HG03103 (cell line): ENCODE measurements around the gene IFITM2.
"Not testable (repeated sequence)": the region's sequence is repeated elsewhere in the genome, so short reads cannot be mapped to it uniquely, and the experiment has no call there.

Source experiments
- ATAC-seq: cut with Tn5 transposase; IDR thresholded peaks from one replicate; pipeline ENCODE4 v1.9.1; 2021; ENCODE audit warnings: low read depth; ENCODE audit not compliant: unreplicated experiment

Gene IFITM2

DNA sequence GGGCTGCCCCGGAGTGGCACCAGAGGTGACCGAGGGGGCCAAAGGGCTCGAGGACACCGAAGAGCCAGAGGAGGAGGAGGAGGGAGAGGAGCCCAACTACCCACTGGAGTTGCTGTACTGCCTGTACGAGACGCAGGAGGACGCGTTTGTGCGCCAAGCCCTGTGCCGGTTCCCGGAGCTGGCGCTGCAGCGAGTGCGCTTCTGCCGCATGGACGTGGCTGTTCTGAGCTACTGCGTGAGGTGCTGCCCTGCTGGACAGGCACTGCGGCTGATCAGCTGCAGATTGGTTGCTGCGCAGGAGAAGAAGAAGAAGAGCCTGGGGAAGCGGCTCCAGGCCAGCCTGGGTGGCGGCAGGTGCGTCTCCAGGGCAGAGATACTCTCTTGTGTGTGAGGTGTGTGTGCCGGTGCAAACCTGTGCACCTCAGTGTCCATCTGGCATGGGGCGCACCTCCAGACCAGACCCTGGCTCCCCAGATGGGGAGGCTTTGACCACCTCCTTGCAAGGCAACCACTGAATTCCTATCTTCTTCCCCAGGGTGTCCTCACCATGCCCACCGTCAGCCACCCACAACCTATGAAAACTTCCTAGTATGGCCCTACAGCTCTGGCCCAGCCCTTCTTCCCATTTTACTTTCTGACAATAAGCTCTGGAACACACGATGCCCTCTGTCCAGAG, 26.0 kb upstream of the IFITM2 start:
- ATAC-seq = no peak

DNA sequence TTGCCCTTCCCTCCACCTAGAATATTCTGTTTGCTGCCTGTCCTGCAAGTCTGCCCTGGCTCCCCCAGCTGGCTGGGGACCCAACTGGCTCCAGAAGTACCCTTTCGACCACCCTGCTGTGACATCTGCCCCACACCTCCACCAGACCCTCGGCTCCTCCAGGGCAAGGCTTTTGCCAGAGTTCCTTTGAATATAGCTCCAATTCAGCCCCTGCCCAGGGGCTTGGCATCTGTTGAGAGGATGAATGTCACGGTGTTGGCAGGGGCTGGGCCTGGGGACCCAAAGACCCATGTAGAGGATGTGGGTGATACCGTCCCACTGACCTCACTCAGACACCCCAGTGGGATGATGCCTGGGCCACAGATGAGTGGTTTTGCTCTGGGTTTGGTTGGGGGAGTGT, 25.4 kb upstream of the IFITM2 start:
- ATAC-seq = no peak

DNA sequence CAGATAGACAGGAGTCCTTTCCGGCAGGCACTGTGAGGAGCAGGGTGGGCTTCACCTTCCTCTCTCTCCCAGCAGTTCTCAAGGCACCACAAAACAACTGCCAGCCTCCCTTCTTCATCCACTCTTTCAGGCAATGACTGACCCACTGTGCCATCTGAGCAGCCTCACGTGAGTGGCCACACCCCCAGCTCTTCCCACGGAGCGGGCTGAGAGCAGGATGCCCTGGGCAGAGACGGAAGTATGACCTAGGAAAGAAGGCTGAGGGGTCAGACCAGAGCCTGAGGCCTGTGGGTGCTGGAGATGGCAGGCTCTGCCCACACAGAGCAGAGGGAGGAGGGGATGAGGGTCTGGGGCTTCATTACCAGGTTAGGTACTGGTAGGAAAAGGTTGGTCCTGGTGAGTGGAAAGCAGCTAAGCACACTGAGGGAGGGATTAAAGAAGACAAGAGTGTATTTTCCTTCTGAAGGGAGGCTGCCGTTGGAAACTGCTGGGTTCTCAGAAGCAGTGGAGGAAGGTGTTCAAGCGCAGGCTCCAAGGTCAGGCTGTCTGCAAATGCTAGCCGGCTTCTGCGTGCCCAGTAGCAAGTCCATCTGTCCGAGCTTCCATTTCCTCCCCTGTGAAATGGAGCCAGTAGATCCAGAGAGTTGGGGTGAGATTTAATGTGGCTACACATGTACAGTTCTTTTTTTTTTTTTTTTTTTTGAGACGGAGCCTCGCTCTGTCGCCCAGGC, 24.8 kb upstream of the IFITM2 start:
- ATAC-seq = no peak

DNA sequence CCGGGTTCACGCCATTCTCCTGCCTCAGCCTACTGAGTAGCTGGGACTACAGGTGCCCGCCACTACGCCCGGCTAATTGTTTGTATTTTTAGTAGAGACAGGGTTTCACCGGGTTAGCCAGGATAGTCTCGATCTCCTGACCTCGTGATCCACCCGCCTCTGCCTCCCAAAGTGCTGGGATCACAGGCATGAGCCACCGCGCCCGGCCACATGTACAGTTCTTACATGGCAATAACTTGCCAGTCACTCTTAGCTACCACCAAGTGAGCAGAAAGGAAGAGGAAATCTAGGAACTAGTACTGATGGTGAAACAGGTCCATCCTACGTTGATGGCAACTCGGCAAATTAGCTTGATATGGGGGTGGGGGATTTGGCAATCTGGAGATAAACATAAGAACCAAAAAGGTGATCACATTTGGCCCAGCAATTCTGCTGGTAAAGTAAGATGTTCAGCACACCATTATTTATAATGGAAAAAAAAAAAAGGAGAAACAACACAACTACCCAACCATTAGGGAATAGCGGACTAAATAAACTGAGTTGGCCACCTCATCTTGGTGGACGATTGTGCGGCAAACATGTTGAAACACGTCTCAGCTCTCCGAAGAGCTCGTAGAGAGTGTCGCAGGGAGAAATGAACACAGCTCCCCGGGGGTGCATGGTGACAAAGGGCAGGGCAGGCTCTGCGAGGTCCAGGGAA, 24.1 kb upstream of the IFITM2 start:
- no peak for ATAC-seq

DNA sequence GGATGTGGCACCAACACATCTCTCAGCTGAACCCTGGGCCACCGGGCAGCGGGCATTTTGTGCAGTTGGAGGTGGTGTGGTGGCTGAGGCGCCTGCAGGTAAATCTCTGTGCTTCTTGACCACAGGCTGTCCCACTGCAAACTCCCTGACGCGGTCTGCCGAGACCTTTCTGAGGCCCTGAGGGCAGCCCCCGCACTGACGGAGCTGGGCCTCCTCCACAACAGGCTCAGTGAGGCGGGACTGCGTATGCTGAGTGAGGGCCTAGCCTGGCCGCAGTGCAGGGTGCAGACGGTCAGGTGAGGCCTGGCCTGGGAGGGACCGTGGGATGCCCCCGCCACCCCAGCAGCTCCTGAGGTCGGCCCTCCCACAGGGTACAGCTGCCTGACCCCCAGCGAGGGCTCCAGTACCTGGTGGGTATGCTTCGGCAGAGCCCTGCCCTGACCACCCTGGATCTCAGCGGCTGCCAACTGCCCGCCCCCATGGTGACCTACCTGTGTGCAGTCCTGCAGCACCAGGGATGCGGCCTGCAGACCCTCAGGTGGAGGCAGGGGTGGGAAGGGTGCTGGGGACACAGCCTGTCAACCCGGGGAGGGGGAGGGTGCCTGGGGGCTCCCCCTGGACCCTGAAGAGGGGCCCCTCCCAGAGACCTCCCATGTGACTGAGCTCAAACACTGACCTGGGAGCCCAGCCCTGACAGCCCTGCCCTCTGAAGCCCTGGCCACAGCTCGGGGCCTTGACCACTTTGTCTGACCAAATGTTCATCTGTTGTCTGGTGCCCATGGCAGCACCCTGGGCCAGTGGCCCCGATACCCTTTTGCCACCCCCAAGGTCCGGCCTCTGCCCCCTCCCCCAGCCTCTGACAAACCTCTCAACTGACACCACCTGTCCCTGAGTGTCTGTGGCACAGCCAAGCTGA, 23.3 kb upstream of the IFITM2 start:
- no peak for ATAC-seq

DNA sequence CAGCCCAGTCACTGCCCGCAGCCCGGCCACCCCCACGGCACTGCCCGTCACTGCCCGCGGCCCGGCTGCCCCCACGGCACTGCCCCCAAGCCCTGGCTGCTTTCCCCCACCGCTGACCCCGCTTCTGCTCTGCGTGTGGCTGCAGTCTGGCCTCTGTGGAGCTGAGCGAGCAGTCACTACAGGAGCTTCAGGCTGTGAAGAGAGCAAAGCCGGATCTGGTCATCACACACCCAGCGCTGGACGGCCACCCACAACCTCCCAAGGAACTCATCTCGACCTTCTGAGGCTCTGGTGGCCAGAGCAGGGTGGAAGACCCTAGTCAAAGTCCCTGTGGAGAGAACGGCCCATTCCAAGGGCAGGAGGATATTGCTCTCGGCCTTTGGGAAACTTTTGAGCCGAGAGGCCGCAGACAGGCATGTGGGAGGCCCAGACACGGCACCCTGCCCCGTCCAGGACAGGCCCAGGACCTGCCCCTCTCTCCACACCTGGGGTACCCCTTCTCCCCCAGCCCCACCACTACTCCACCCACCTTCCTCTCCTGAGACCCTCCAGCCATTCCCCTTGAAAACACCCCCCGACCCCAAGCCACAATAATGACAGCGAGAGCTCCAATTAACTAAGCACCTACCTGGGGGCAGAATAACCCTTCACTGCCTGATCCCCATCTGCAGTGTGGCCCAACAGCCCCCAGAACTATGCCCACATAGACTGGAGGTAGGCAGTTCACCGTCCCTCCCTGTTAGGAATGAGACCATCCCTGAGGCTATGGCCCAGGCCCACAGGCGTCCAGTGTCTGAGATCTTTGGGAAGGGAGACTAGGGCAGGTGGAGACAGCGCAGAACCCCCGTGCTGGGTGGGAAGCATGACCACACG, 22.4 kb upstream of the IFITM2 start:
- no peak for ATAC-seq

DNA sequence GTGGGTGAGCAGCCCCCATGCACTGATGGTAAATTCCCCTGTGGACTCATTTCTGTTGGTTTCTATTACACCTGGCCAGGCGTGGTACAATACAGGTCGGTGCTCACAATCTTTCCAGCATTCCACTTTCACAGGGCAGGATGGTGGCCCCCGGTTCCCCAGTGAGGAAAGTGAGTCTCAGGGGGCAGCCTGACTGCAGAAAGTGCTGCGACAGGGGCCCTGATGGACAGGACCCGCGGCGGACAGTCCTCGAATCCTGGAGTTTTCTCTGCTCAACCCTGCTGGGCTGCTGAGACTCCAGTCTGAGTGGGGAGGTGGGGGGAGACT, 21.8 kb upstream of the IFITM2 start:
- no peak for ATAC-seq

DNA sequence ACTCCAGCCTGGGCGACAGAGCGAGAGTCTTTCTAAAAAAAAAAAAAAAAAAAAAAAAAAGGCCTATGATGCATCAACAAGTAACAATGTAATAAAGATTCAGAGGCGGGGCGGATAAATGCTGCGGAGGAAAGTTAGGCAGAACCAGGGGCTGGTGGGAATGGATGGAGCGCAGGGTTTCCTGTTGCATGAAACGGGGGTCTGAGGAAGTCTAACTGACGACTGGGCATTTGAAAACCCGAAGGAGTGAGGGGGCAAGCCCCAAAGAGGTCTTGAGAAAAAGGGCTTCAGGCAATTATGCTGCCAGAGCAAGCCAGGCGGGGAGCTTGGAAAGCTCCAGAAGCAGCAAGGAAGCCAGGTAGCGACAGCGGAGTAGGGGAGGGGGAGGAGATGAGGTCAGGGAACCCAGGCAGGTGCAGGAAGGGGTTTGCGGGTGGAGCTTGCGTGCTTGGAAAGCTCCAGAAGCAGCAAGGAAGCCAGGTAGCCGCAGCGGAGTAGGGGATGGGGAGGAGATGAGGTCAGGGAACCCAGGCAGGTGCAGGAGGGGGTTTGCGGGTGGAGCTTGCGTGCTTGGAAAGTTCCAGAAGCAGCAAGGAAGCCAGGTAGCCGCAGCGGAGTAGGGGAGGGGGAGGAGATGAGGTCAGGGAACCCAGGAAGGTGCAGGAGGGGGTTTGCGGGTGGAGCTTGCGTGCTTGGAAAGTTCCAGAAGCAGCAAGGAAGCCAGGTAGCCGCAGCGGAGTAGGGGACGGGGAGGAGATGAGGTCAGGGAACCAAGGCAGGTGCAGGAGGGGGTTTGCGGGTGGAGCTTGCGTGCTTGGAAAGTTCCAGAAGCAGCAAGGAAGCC, 20.4 kb upstream of the IFITM2 start:
- ATAC-seq = not testable (repeated sequence)

DNA sequence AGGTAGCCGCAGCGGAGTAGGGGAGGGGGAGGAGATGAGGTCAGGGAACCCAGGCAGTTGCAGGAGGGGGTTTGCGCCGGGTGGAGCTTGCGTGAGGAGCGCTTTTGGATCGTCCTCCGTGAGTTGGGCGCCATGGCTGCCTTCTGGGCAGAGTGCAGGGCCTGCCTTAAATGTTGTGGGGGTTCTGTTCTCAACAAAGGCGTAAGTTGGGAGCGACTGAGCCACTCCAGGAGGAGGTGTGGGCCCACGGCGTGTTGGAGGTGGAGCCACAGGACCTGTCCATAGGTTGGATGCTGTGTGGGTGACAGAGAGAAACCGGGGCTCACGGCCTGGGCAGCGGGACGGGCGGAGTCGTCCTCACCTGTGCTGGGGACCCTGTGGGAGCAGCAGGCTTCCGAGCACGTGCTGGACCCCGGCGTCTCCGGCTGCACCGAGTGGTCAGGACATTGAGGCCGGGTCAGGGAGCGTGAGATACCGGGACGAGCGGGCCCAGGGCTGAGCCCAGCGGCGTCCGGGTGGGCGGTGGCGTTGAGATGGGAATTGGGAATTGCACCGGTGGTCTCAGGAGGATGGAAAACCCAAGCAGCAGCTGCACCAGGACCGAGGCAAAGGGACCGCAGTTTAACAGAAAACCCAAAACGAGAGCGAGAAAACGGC, 19.7 kb upstream of the IFITM2 start:
- ATAC-seq = no peak

DNA sequence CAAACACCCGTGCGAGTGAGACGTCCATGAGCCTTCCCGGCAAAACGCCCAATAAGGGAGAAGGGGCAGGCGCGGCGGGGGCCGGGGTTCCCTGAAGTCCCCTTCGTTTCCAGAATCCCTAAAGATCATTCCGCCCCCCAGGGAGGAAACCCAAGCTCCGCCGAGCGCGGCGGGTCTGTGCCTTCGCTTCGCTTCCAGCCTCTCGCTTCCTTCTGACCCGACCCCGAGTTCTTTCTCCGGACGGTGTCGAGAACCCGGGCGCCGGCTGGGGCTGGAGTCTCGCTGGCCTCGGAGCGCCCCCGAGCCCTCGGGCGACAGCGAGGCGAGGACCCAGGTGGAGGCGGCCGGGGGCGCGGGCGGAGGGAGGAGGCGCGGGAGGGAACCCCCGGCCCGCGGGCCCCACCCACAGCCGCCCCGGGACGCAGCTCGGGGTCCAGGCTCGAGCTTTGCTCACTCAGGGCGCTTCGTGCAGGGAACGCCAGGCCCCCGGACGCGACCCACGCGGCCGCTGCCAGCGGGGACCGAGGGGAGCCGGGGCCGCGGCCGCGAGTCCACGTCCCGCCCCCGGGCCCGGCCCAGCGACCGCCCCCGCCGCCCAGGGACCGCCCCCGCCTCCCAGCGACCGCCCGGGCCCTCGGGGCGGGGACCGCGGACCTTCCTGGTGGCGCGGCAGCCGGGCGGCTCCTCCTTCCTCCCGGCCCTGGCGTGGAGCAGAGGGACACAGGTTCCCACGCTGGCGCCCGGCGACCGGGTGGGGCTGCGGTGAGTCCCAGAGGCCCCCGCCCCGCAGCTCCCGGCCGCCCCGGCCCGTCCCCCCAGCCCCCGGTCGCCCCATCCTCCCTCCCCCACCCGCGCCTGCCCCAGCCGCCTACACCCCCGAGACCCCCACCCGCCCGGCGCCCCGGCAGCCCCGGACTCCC, 18.9 kb upstream of the IFITM2 start, which contains the start of gene PGGHG:
TSS of gene PGGHG (plus strand) at position 649 of the 920 bp plus-strand sequence. CDS start 691 bp downstream, outside the sequence.
- peak; percentile 65 for ATAC-seq

DNA sequence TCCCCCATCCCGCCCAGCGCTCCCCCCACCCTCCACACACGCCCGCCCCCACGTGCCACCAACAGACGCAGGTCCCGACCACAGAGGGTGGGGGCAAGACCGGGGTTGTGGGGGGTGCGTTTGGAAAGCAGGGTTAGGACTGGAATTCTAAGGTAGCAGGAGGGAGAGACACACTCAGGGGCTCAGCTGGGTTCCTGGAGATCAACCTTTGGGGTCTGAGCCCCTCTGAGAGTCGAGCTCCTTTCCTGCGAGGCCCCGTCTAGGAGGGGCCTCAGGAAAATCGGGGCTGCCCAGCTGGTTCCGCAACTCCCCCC, 18.3 kb upstream of the IFITM2 start:
- no peak for ATAC-seq

DNA sequence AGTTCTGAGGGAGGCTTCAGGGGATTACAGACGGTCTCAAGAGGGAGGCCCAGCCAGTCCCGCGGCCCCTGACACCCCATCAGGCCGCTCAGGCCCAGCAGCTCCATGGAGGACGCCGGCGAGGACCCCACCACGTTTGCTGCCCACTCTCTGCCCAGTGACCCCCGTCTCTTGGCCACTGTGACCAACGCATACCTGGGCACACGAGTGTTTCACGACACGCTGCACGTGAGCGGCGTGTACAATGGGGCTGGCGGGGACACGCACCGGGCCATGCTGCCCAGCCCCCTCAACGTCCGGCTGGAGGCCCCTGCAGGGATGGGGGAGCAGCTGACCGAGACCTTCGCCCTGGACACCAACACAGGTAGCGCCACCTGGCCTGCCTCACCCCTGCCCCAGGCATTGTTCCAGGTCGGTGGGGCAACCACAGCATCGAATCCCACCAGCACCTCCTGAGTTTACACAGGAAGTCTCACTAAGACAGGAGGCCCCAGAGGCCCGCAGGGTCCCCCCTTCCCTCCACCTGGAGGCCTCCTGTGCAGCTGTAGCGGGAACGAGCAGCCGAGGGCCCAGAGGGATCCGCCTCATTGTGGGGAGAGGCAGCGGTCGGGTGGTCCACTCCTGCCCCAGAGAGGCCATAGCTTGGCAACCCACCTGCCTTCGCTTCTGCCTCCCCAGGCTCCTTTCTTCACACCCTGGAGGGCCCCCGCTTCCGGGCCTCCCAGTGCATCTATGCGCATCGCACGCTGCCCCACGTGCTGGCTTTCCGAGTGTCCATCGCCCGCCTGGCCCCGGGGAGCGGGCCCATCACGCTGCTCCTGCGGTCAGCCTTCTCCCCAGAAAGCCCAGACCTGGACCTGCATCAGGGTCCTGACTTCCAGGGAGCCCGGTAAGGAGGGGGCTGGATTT, 17.6 kb upstream of the IFITM2 start:
- no peak for ATAC-seq

DNA sequence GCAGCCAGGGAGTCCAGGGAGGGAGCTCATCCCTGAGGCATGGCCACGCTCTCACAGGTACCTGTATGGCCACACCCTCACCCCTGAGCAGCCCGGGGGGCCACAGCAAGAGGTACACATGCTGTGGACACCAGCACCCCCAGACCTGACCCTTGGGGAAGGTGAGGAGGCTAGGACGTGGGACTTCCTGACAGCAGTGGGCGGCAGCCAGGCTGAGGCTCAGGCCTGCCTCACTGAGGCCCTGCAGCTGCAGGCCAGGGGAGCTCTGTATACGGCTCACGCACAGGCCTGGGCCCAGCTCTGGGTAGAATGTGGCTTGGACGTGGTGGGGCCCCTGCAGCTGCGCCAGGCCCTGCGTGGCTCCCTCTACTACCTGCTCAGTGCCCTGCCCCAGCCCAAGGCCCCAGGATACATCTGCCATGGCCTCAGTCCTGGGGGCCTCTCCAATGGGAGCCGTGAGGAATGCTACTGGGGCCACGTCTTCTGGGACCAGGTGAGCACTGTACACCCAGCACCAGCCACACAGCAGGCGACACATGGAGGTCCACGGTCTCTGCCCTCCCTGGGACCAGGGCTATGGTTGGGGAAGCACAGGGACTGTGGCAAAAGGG, 16.9 kb upstream of the IFITM2 start:
- no peak for ATAC-seq

DNA sequence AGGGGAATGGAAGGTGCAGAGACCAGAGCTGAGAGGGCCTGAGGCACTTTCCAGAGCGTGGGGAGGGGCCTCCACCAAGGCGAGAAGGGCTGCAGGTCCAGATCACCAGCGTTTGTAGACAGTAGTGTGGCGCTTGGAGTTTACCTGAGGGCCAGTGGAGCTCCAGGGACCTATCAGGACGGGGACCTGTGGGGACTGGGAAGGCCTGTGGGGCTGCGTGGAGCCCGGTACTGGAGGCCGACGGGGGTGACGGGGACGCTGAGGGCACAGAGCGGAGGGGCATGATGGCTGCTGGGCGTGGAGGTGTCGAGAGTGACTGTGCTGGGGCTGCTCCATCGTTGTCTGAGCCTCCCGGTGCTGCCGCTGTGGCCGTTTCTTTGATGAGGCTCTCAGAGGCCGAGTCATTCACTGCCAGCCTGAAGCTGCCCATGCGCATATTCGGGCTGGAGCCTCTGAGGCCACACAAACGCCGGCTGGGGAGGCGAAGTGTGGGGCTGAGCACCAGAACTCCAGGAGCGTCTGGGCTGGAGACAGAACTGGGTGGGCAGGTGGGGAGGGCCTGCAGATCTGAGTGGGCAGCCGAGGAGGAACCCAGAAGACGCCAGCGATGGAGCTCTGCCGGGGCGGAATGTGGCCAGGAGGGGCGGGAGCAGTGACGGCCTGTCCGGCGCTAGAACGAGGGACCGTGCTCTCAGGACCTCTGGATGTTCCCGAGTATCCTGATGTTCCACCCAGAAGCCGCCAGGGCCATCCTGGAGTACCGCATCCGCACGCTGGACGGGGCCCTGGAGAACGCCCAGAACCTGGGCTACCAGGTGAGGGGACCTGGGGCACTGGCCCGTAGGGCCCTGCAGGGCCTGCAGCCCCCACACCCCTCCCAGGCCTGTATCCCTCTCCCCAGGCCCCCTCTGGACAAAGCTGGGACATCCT, 16.1 kb upstream of the IFITM2 start:
- no peak for ATAC-seq
